ENCODE data around the gene TEF. TPM values are rescaled to one million over a fixed set of nuclear protein-coding genes. Genes with fewer than 3 reads are reported as not detected.

TEF gene
- total and polyA plus RNA-seq, 2 donors from 2014 or later: 19.4 to 34.9 TPM

GRCh38 chr22:41353862-41354575, 27.7 kb upstream of the TEF start:
- no peak overlapping the region for H3K4me3 ChIP-seq (ENCODE audit: low read length in 3 of 3)
- no peak for TF ChIP-seq CTCF (IDR thresholded peaks at IDR 0.05; ENCODE audit: borderline replicate concordance, extremely low read depth, insufficient read depth)
- no peak overlapping the region for H3K27ac ChIP-seq (ENCODE audit: low read depth in 2 of 2, low read length in 2 of 2)
- DNase-seq (no peak), FAIRE-seq (no peak)
- H3K9ac ChIP-seq (ENCODE audit: low read length in 3 of 3): no peak overlapping the region
- H3K9me3 ChIP-seq (ENCODE audit: control insufficient read depth in 2 of 3, insufficient read depth in 1 of 3, low read length in 3 of 3): no peaks in the 10 kb centered on the region
- peaks cover 0 to 12% (median 0%) of the 10 kb centered on the region in 3 donors for H3K4me1 ChIP-seq (ENCODE audit: control insufficient read depth in 2 of 3, insufficient read depth in 2 of 3, low read depth in 1 of 3, low read length in 3 of 3)
- H3K36me3 ChIP-seq (ENCODE audit: control insufficient read depth in 2 of 3, insufficient read depth in 3 of 3, low read length in 3 of 3): peaks cover 4 to 69% (median 26%) of the 10 kb centered on the region in 3 donors
- no peaks in the 10 kb centered on the region for H3K27me3 ChIP-seq (ENCODE audit: control insufficient read depth, insufficient read depth, low read length)
- intact Hi-C loops (cut with DNase I): no loop called here

DNA sequence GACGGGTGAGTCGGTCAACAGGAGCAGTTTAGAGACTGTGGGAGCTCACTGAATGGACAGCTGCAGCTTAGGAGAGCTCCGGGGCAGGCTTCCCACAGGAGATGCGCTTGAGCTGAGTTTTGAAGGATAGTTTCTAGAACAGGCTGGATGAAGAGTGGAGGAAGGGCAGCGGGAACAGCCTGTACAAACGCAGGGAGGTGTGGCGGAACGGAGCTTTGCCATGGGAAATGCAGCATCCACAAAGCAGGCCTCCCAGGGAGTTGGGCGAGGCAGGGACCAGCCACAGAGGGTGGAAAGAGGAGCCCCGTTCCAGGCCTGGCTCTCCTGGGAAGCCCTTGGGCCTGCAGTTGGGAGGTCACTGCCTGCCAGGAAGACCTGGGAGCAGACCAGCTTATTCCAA, 26.8 kb upstream of the TEF start:
- Histone ChIP-seq H3K4me1 (ENCODE audit: control insufficient read depth in 2 of 3, insufficient read depth in 2 of 3, low read depth in 1 of 3, low read length in 3 of 3) (peaks cover 0 to 12% (median 0%) of the 10 kb centered on the region in 3 donors), H3K36me3 (ENCODE audit: control insufficient read depth in 2 of 3, insufficient read depth in 3 of 3, low read length in 3 of 3) (peaks cover 4 to 61% (median 25%) of the 10 kb centered on the region in 3 donors), H3K27me3 (ENCODE audit: control insufficient read depth, insufficient read depth, low read length) (no peaks in the 10 kb centered on the region), H3K4me3 (ENCODE audit: low read length in 3 of 3) (no peak overlapping the region), H3K9ac (ENCODE audit: low read length in 3 of 3) (no peak overlapping the region), H3K9me3 (ENCODE audit: control insufficient read depth in 2 of 3, insufficient read depth in 1 of 3, low read length in 3 of 3) (no peaks in the 10 kb centered on the region), H3K27ac (ENCODE audit: low read depth in 2 of 2, low read length in 2 of 2) (no peak overlapping the region)
- TF ChIP-seq CTCF (IDR thresholded peaks at IDR 0.05; ENCODE audit: borderline replicate concordance, extremely low read depth, insufficient read depth): no peak
- intact Hi-C loops (cut with DNase I): no loop called here
- DNase-seq: no peak
- no peak for FAIRE-seq

- intact Hi-C loops (cut with DNase I): no loop called here
- Histone ChIP-seq H3K27me3 (ENCODE audit: control insufficient read depth, insufficient read depth, low read length) (no peaks in the 10 kb centered on the region), H3K27ac (ENCODE audit: low read depth in 2 of 2, low read length in 2 of 2) (no peak overlapping the region), H3K36me3 (ENCODE audit: control insufficient read depth in 2 of 3, insufficient read depth in 3 of 3, low read length in 3 of 3) (peaks cover 4 to 54% (median 20%) of the 10 kb centered on the region in 3 donors), H3K4me1 (ENCODE audit: control insufficient read depth in 2 of 3, insufficient read depth in 2 of 3, low read depth in 1 of 3, low read length in 3 of 3) (peaks cover 0 to 2% (median 0%) of the 10 kb centered on the region in 3 donors), H3K9ac (ENCODE audit: low read length in 3 of 3) (no peak overlapping the region), H3K4me3 (ENCODE audit: low read length in 3 of 3) (no peak overlapping the region), H3K9me3 (ENCODE audit: control insufficient read depth in 2 of 3, insufficient read depth in 1 of 3, low read length in 3 of 3) (no peaks in the 10 kb centered on the region)
- DNase-seq (no peak), FAIRE-seq (no peak)
- TF ChIP-seq CTCF (IDR thresholded peaks at IDR 0.05; ENCODE audit: borderline replicate concordance, extremely low read depth, insufficient read depth): no peak
Measured at GRCh38 chr22:41355895-41356294, 25.8 kb upstream of the TEF start.

All from kidney (tissue), 14 donors.